MM.1S (cell line): Measurements from ENCODE around the gene TPRA1.

Experiments used
- EZH2phosphoT487 ChIP-seq: fragments of 300-600 bp; sonication (generic); IDR thresholded peaks from 2 replicates; pipeline ENCODE4 v1.6.1; 2018; ENCODE audit warnings: antibody characterized with exemption, low read length
- TF ChIP-seq, protein P1 (sequence below): fragments of 300-600 bp; sonication (generic); IDR thresholded peaks from 2 replicates; pipeline ENCODE4 v1.5.1; 2016; ENCODE audit warnings: antibody characterized with exemption, low read length, mixed read lengths

DNA sequence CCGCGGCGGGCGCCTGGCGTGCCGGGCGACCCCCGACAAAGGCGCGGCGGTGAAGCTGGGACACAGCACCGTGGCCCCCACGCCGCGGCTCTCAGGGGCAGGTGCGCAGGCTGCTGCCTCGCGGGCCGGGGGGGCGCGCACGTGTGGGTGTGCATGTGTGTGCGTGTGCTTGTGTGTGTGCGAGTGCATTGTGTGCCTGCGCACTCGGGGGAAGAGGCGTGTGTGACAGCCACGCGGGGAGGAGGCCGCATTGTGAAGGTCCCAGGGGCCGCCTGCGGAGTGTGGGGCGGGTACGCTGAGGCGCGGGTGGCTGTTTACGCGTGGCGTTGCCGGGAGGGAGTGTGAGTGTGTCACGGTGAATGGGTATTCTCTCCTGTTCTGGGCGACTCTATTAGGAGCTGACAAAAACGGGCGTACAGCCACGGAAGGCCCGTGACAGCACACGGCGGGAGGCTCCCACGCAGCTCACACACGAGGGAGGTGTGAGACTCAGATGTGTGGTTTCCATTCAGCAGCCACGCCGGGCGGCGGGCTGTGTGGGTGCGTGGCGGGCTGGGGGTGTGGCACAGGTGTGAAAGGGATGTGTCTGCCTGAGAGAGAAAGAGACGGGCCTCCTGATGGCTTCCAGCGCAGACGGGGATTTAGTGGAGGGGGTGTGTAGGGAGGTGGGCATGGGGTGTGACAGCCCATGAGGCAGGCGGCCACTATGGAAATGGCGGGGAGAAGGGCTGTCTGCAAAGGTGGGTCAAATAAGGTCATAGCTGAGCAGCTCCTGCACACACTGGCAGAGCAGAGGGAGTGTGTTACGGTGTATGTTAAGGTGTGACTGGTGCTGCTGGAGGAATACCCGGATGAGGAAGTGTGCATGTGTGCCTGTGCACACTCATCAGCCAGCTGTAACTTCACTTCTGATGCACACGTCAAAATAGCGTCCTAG lies 39.2 kb upstream of the TPRA1 start:
- TF ChIP-seq, protein P1, sequence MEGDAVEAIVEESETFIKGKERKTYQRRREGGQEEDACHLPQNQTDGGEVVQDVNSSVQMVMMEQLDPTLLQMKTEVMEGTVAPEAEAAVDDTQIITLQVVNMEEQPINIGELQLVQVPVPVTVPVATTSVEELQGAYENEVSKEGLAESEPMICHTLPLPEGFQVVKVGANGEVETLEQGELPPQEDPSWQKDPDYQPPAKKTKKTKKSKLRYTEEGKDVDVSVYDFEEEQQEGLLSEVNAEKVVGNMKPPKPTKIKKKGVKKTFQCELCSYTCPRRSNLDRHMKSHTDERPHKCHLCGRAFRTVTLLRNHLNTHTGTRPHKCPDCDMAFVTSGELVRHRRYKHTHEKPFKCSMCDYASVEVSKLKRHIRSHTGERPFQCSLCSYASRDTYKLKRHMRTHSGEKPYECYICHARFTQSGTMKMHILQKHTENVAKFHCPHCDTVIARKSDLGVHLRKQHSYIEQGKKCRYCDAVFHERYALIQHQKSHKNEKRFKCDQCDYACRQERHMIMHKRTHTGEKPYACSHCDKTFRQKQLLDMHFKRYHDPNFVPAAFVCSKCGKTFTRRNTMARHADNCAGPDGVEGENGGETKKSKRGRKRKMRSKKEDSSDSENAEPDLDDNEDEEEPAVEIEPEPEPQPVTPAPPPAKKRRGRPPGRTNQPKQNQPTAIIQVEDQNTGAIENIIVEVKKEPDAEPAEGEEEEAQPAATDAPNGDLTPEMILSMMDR, result no peak
- no peak for TF ChIP-seq EZH2phosphoT487
